SK-N-SH treated with all-trans-retinoic acid at 6 μM for 48 hours (cell line): ENCODE measurements around the gene HOXD8.

ENCODE experiments used
- ARNTL ChIP-seq: fragments of 450-650 bp; formaldehyde crosslinking; IDR thresholded peaks from 2 replicates; pipeline ENCODE4 v1.5.0; 2020; ENCODE audit warnings: low read depth, mild to moderate bottlenecking, moderate library complexity, borderline replicate concordance
- CSDC2 ChIP-seq: fragments of 250-450 bp; sonication (Bioruptor Pico); IDR thresholded peaks from 2 replicates; pipeline ENCODE4 v1.5.0; 2020; ENCODE audit warnings: mild to moderate bottlenecking, moderate library complexity
- CSRNP3 ChIP-seq: fragments of 250-450 bp; sonication (Bioruptor Pico); IDR thresholded peaks from 2 replicates; pipeline ENCODE4 v1.5.1; 2021; ENCODE audit warnings: mild to moderate bottlenecking, moderate library complexity
- GLIS3 ChIP-seq: fragments of 250-450 bp; sonication (Bioruptor Pico); IDR thresholded peaks from 2 replicates; pipeline ENCODE4 v1.5.0; 2020; ENCODE audit warnings: mild to moderate bottlenecking, moderate library complexity
- OSR1 ChIP-seq: fragments of 250-450 bp; sonication (Bioruptor Pico); IDR thresholded peaks from 2 replicates; pipeline ENCODE4 v1.8.0; 2022; ENCODE audit warnings: moderate library complexity, mild to moderate bottlenecking, inconsistent platforms
- PATZ1 ChIP-seq: fragments of 250-450 bp; sonication (Bioruptor Pico); IDR thresholded peaks from 2 replicates; pipeline ENCODE4 v1.8.0; 2020; ENCODE audit warnings: mild to moderate bottlenecking, moderate library complexity, borderline replicate concordance
- PPARA ChIP-seq: fragments of 250-450 bp; sonication (Bioruptor Pico); IDR thresholded peaks from 2 replicates; pipeline ENCODE4 v1.5.0; 2020; ENCODE audit warnings: mild to moderate bottlenecking, borderline replicate concordance
- ZFP30 ChIP-seq: fragments of 450-650 bp; formaldehyde crosslinking; IDR thresholded peaks from 2 replicates; pipeline ENCODE4 v1.5.0; 2022; ENCODE audit warnings: mild to moderate bottlenecking, moderate library complexity
- ZNF565 ChIP-seq: fragments of 450-650 bp; formaldehyde crosslinking; conservative IDR thresholded peaks from 2 replicates; pipeline ENCODE4 v1.5.0; 2020; ENCODE audit warnings: low read depth, mild to moderate bottlenecking, moderate library complexity
- ZNF8 ChIP-seq: fragments of 450-650 bp; formaldehyde crosslinking; IDR thresholded peaks from 2 replicates; pipeline ENCODE4 v1.5.0; 2020; ENCODE audit warnings: mild to moderate bottlenecking, moderate library complexity

GRCh38 chr2:176148751-176149421 is 19.4 kb downstream of the HOXD8 start:
- TF ChIP-seq OSR1 (CRISPR knock-in tag): no peak
- TF ChIP-seq ZFP30 (CRISPR knock-in tag): no peak
- no peak for TF ChIP-seq CSRNP3 (CRISPR knock-in tag)
- no peak for TF ChIP-seq GLIS3
- no peak for TF ChIP-seq ARNTL (CRISPR knock-in tag)
- no peak for TF ChIP-seq ZNF8 (CRISPR knock-in tag)
- no peak for TF ChIP-seq PPARA
- TF ChIP-seq PATZ1 (CRISPR knock-in tag): no peak
- TF ChIP-seq CSDC2 (CRISPR knock-in tag): no peak
- no peak for TF ChIP-seq ZNF565 (CRISPR knock-in tag)
